Activated naive CD4-positive, alpha-beta T cell treated with anti-CD3 and anti-CD28 coated beads for 36 hours (primary cell): Measurements from ENCODE around the gene STK24. TPM values are rescaled to one million over a fixed set of nuclear protein-coding genes. Genes with fewer than 3 reads are reported as not detected.
"Not testable (repeated sequence)": the region's sequence is repeated elsewhere in the genome, so short reads cannot be mapped to it uniquely, and the experiment has no call there.

Experiments used
- CTCF ChIA-PET: fragments of 350-600 bp; sonication (Branson Sonifier 250); formaldehyde crosslinking; loops from one replicate; lab custom pipeline; 2021; ENCODE audit warnings: antibody characterized with exemption; lab: Charles Lee
- DNase-seq: peaks from one replicate; pipeline ENCODE4 v3.0.0-alpha.2; 2020
- H3K27ac Mint-ChIP-seq: one replicate; pipeline ENCODE4 v1.8.0; 2021; ENCODE audit warnings: mild to moderate bottlenecking, mixed read lengths
- H3K27me3 Mint-ChIP-seq: one replicate; pipeline ENCODE4 v1.8.0; 2021; ENCODE audit warnings: low read depth, mixed read lengths
- H3K36me3 Mint-ChIP-seq: one replicate; pipeline ENCODE4 v1.8.0; 2021; ENCODE audit warnings: low read depth, mixed read lengths
- H3K4me1 Mint-ChIP-seq: one replicate; pipeline ENCODE4 v1.8.0; 2021; ENCODE audit warnings: low read depth, mixed read lengths
- H3K4me3 Mint-ChIP-seq: one replicate; pipeline ENCODE4 v1.8.0; 2021; ENCODE audit warnings: mild to moderate bottlenecking, moderate library complexity, mixed read lengths
- H3K9me3 Mint-ChIP-seq: one replicate; pipeline ENCODE4 v1.8.0; 2021; ENCODE audit warnings: mixed read lengths
- intact Hi-C: fragments of 100-400 bp; cut with micrococcal nuclease; formaldehyde crosslinking; loops from one replicate; pipeline ENCODE4 v1.15.1; 2023
- total RNA-seq, 2 experiments: library from RNA; stranded (reverse); gene quantifications; one replicate each; pipeline ENCODE4 v1.2.3, GENCODE V29; 2021

Gene STK24
- total RNA-seq, 2 experiments from 2014 or later, result 95.5 to 96.7 TPM

- Mint-ChIP-seq H3K27ac (no peak overlapping the region), H3K4me3 (no peak overlapping the region), H3K36me3 (no peaks in the 10 kb centered on the region), H3K27me3 (peaks cover 2% of the 10 kb centered on the region), H3K9me3 (no peaks in the 10 kb centered on the region), H3K4me1 (no peaks in the 10 kb centered on the region)
- DNase-seq, result no peak
- CTCF ChIA-PET, result interaction anchor here (0.9 to 1.1 kb wide), 2 partner anchors 9 to 225 kb away, joined by 3 to 4 read pairs; no protein-coding TSS in a partner anchor
- intact Hi-C loops, result no loop called here
Observed at GRCh38 chr13:98427331-98427995, 149.4 kb downstream of the STK24 start.

- no peaks in the 10 kb centered on the region for H3K9me3 Mint-ChIP-seq
- DNase-seq, result no peak
- H3K27ac Mint-ChIP-seq, result no peak overlapping the region
- no peaks in the 10 kb centered on the region for H3K36me3 Mint-ChIP-seq
- no peak overlapping the region for H3K4me3 Mint-ChIP-seq
- peaks cover 5% of the 10 kb centered on the region for H3K27me3 Mint-ChIP-seq
- CTCF ChIA-PET, result no interaction called here
- no peaks in the 10 kb centered on the region for H3K4me1 Mint-ChIP-seq
- intact Hi-C loops, result no loop called here
Observed at GRCh38 chr13:98423417-98423816, 153.5 kb downstream of the STK24 start.

- H3K27ac Mint-ChIP-seq, result no peak overlapping the region
- CTCF ChIA-PET, result no interaction called here
- no peak for DNase-seq
- no peak overlapping the region for H3K4me3 Mint-ChIP-seq
- H3K4me1 Mint-ChIP-seq, result no peaks in the 10 kb centered on the region
- intact Hi-C loops, result no loop called here
- H3K27me3 Mint-ChIP-seq, result peaks cover 5% of the 10 kb centered on the region
- no peaks in the 10 kb centered on the region for H3K36me3 Mint-ChIP-seq
- peaks cover 1% of the 10 kb centered on the region for H3K9me3 Mint-ChIP-seq
Observed at GRCh38 chr13:98422046-98422445, 154.9 kb downstream of the STK24 start.

- Mint-ChIP-seq H3K27ac (no peak overlapping the region), H3K27me3 (peaks cover 5% of the 10 kb centered on the region), H3K4me1 (no peaks in the 10 kb centered on the region), H3K36me3 (no peaks in the 10 kb centered on the region), H3K4me3 (no peak overlapping the region), H3K9me3 (peaks cover 4% of the 10 kb centered on the region)
- intact Hi-C loops, result no loop called here
- no peak for DNase-seq
- CTCF ChIA-PET, result interaction anchor here (1.2 kb wide), 1 partner anchor 24 kb away, joined by 3 read pairs; no protein-coding TSS in a partner anchor
Observed at GRCh38 chr13:98420554-98421175, 156.2 kb downstream of the STK24 start.

GRCh38 chr13:98419786-98420553 is 156.9 kb downstream of the STK24 start:
- no peaks in the 10 kb centered on the region for H3K36me3 Mint-ChIP-seq
- peaks cover 5% of the 10 kb centered on the region for H3K27me3 Mint-ChIP-seq
- no peaks in the 10 kb centered on the region for H3K4me1 Mint-ChIP-seq
- no peak overlapping the region for H3K4me3 Mint-ChIP-seq
- intact Hi-C loops, result no loop called here
- H3K27ac Mint-ChIP-seq, result no peak overlapping the region
- peaks cover 4% of the 10 kb centered on the region for H3K9me3 Mint-ChIP-seq
- CTCF ChIA-PET, result interaction anchor here (1.2 kb wide), 1 partner anchor 25 kb away, joined by 3 read pairs; no protein-coding TSS in a partner anchor
- DNase-seq, result no peak

GRCh38 chr13:98416408-98416807 is 160.5 kb downstream of the STK24 start:
- Mint-ChIP-seq H3K4me1 (peaks cover 11% of the 10 kb centered on the region), H3K9me3 (peaks cover 4% of the 10 kb centered on the region), H3K27ac (no peak overlapping the region), H3K4me3 (no peak overlapping the region), H3K36me3 (no peaks in the 10 kb centered on the region), H3K27me3 (peaks cover 4% of the 10 kb centered on the region)
- CTCF ChIA-PET, result no interaction called here
- no peak for DNase-seq
- intact Hi-C loops, result no loop called here

GRCh38 chr13:98415326-98416070 is 161.4 kb downstream of the STK24 start:
- H3K9me3 Mint-ChIP-seq, result peaks cover 4% of the 10 kb centered on the region
- H3K4me1 Mint-ChIP-seq, result peaks cover 17% of the 10 kb centered on the region
- H3K27me3 Mint-ChIP-seq, result peaks cover 4% of the 10 kb centered on the region
- intact Hi-C loops, result no loop called here
- H3K27ac Mint-ChIP-seq, result no peak overlapping the region
- CTCF ChIA-PET, result no interaction called here
- H3K36me3 Mint-ChIP-seq, result no peaks in the 10 kb centered on the region
- no peak overlapping the region for H3K4me3 Mint-ChIP-seq
- no peak for DNase-seq

- no peaks in the 10 kb centered on the region for H3K36me3 Mint-ChIP-seq
- H3K27me3 Mint-ChIP-seq, result no peaks in the 10 kb centered on the region
- no peak overlapping the region for H3K27ac Mint-ChIP-seq
- CTCF ChIA-PET, result no interaction called here
- no peak overlapping the region for H3K4me3 Mint-ChIP-seq
- intact Hi-C loops, result loop anchor here (2.0 kb wide), 1 partner anchor 271 kb away; the partner anchor contains the start of gene FARP1
- H3K4me1 Mint-ChIP-seq, result peaks cover 17% of the 10 kb centered on the region
- DNase-seq, result peak; percentile 13
- peaks cover 4% of the 10 kb centered on the region for H3K9me3 Mint-ChIP-seq
Observed at GRCh38 chr13:98413796-98414195, 163.1 kb downstream of the STK24 start.

GRCh38 chr13:98413278-98413677 is 163.6 kb downstream of the STK24 start:
- peaks cover 17% of the 10 kb centered on the region for H3K4me1 Mint-ChIP-seq
- H3K36me3 Mint-ChIP-seq, CTCF ChIA-PET, H3K27ac Mint-ChIP-seq, H3K27me3 Mint-ChIP-seq, DNase-seq, H3K4me3 Mint-ChIP-seq, H3K9me3 Mint-ChIP-seq: not testable (repeated sequence)
- intact Hi-C loops, result loop anchor here (2.0 kb wide), 1 partner anchor 270 kb away; the partner anchor contains the start of gene FARP1

GRCh38 chr13:98411617-98412265 is 165.2 kb downstream of the STK24 start:
- no peaks in the 10 kb centered on the region for H3K36me3 Mint-ChIP-seq
- no peaks in the 10 kb centered on the region for H3K27me3 Mint-ChIP-seq
- H3K27ac Mint-ChIP-seq, result no peak overlapping the region
- DNase-seq, result no peak
- CTCF ChIA-PET, result no interaction called here
- peaks cover 17% of the 10 kb centered on the region for H3K4me1 Mint-ChIP-seq
- intact Hi-C loops, result loop anchor here (2.0 kb wide), 1 partner anchor 269 kb away; the partner anchor contains the start of gene FARP1
- peak overlapping the region; percentile 50 for H3K4me3 Mint-ChIP-seq
- no peaks in the 10 kb centered on the region for H3K9me3 Mint-ChIP-seq

GRCh38 chr13:98411013-98411412 is 165.9 kb downstream of the STK24 start:
- no peak for DNase-seq
- H3K9me3 Mint-ChIP-seq, result no peaks in the 10 kb centered on the region
- no peak overlapping the region for H3K27ac Mint-ChIP-seq
- intact Hi-C loops, result no loop called here
- H3K4me3 Mint-ChIP-seq, result no peak overlapping the region
- CTCF ChIA-PET, result interaction anchor here (1.5 kb wide), 1 partner anchor 242 kb away, joined by 7 read pairs; no protein-coding TSS in a partner anchor
- no peaks in the 10 kb centered on the region for H3K36me3 Mint-ChIP-seq
- peaks cover 17% of the 10 kb centered on the region for H3K4me1 Mint-ChIP-seq
- H3K27me3 Mint-ChIP-seq, result no peaks in the 10 kb centered on the region
